ENCODE measurements around the gene DSTN.

Gene DSTN

DNA sequence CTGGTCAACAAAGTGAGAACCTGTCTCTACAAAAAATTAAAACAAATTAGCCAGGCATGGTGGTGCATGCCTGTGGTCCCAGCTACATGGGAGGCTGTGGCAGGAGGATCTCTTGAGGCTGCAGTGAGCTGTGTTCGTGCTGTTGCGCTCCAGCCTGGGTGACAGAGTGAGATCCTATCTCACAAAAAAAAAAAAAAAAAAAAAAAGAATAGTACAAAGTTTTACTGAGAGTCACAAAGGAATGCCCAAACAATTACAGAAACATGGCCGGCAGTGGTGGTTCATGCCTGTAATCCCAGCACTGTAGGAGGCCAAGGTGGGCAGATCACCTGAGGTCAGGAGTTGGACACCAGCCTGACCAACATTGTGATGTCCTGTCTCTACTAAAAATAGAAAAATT, 14.8 kb upstream of the DSTN start:
- no peak for DNase-seq

DNA sequence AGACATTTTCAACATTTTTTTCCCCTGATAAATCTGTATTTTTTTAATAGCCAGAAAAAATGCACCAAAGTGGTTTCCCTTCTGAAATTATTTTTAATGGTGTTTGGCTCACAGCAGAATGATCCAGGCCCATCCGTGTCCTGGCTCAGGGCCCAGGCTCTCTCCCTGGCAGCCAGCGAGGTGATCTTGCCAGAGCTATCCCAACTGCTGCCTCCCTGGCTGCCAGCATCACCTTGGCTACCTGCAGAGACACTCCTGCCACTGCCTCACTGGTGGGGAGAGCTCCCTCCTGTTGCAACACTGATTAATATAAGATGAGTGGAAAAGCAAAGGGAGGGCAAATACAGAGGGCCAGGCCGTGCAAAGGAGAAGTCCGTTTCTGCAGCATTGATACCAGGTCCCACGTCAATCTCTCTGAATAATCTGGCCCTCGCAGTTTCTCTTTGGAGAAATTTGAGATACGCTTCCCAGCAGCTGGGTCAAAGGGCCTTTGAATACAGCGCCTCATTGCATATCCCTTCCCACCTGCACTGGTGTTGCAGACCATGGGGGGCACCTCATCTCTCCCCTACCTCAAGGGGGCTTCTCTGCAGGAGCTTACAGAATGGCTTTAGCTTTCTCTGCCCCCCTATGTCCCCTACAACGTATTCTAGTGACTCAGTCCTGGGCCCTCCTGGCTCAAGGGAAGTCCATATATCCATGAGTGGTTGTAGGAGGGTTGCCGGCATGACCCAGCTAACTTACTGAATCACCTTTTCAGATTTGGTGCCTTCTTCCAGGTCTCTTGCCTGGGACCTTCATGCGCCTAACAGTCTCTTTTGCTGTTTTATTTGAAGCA, 12.8 kb upstream of the DSTN start:
- no peak for DNase-seq

DNA sequence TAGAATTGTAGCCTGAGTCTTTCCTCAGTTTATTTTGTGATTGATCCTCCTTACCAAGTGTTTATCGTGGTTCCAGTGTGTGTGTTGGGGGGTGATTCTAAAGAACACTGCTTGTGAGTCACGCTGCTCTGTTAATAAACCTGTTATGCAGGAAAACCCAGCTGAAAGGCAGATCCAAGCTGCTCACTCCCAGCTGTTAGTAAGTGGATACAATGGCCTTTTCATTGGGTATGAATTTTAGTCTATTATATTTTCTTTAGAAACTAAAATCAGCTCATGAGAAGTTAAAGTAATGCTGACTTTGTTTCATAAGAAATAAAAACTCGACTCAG, 12.2 kb upstream of the DSTN start:
- no peak for DNase-seq

DNA sequence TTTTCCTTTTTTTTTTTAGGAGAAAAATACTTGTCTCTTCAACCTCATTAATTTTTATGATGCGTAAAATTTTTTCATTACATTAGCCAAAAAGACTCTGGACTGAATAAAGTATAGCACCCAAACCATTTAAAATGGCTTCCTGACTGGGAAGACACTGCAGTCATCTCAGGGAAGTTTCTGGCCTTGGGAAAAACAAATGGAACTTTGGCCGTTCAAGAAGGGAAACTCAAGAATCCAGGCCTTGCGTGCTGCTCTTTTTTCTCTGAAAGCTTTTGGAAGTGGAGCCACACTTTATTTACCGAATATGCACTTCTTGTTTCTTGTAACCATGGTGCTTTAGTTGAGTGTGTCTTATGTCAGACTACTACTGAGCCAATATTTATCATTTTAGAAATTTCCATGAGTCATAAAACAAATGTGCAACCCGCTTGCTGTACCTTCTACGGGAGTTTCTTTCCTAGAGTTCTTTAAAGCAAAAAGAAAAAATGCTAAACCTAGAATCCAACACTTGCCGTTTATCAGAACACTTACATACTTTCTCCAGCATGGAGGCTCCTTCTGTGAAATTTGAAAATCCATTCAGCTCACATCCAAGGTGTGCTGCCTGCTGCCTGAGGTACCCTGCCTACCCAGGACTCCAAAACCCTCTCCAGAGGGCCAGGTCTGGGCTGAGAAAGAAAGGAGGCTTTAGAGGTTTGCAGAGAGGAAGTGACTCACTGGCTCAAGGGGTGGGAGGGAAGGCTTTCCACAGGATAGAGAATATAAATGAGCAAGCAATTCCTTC, 11.5 kb upstream of the DSTN start:
- DNase-seq = peak; percentile 64

DNA sequence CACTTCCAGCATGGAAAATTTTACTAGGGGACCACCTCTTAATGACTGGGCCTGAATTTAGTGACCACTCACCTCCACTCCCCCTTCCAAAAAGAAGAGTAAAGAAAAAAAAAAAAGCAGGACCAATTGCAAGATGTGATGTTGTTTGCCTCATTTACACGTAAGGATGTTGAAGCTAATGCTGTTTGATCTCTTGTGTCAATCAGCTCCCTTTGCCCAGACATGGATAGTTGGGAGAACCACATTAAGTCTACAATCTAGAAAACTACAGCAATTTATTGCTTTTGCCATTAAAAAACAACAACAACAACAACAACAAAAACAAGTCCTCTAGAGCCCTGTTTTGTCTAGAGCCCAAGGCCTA, 11.0 kb upstream of the DSTN start:
- DNase-seq = no peak

DNA sequence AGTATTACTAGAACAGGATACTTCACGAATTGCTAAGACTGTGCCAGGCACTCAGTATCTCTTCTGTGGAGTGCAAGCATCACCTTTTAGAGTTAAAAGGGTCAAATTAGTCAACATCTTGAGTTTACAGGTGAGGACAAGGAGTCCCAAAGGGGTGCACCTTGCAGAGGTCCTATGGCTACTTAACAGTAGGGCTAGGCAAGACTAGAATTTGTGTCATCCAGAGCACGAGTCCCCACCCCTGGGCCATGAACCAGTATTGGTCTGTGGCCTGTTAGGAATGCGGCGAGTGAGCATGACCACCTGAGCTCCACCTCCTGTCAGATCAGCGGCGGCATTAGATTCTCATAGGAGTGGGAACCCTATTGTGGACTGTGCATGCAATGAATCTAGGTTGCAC, 10.5 kb upstream of the DSTN start:
- DNase-seq = no peak

DNA sequence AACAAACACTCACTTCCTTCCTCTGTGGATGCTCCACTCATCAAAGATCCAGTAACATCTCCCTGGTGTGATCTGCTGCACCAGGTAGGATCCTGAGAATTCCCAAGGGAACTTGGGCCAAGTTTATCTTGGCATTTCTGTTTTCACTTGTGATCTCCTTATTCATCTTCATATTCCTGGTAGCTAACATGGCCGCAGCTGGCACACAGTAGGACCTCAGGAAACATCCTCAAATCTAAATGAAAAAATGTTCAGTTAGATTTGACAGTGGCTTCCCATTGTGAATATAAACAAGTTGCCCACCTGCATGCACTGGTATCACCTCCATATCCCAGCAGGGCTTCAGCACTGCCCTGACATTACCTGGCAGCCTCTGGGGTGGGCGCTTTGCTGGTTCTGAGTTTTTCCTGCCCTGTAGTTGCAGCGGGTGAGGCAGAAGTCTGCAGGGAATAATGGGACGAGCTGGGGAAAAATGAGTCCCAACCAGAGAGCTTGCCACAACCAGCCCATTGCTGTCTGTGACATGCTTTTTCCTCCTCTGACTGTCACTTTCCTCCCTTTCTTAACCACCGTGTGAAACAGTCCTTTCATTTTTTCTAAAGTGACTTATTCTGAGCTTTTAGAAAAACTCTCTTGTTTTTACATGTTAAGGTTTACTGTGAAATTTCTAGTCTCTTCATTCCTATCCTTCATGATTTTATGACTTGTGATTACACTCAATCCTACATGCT, 9.4 kb upstream of the DSTN start:
- DNase-seq = no peak

DNA sequence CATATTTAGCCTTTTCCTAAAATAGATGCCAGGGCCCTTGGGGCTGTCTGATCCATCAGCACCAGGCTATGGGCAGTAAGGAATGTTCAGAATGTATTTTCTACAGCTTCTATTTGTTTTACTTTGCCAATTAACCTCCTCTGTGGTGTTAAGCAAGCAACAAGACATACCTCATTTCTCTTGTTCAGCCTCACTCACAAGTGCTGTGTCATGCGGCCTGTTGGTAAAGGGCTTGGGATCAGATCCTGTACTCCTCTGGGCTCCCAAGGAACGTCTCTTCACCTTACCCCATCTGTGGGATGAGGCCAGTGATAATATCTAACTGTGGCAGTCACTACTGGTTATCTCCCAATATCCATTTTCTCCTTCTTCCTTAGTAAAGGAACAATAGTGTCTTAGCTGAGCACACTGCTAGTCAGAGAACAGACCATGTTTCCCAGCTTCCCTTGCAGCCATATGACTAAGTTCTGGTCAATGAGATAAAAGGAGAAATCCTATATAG, 7.0 kb upstream of the DSTN start:
- no peak for DNase-seq

DNA sequence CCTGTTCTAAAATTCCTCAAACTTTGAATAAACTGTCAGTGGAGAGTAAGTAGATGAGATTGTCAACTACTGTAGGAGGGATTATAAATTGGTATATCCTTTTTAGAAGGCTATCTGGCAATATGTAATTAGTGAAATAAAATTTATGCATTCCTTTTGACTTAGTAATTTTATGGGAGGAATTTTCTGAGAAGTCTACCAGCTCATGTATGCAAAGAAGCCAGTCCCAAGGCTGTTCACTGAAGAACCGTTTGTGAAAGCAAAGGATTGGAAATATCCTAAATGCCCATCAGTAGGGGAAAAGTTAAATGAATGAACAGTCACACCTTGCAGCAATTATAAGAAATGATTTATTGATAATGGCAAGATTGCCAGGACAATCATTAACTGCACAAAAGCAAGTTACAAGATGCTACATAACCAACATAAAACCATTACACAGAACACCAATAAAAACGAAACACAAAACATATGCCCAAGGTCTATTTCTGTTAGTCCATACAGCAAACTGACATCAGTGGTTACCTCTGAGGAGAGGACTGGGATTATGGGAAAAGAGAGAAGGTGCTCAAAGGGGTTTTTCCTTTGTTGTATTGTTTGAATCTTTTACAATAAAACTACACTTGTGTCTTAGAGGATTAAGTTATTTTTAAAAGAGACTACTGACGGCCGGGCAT, 4.6 kb upstream of the DSTN start:
- no peak for DNase-seq

DNA sequence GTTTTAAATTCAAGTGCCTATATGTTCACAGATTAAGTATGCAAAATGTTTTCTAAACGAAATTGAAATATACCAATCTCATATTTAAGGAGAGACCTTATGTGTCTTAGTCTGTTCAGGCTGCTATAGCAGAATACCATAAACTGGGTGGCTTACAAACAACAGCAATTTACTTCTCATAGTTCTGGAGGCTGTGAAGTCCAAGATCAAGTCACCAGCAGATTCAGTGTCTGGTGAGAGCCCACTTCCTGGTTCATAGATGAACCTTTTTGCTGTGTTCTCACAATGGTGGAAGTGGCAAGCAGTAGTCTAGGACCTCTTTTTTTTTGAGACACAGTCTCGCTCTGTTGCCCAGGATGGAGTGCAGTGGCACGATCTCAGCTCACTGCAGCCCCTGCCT, 3.5 kb upstream of the DSTN start:
- DNase-seq = no peak

DNA sequence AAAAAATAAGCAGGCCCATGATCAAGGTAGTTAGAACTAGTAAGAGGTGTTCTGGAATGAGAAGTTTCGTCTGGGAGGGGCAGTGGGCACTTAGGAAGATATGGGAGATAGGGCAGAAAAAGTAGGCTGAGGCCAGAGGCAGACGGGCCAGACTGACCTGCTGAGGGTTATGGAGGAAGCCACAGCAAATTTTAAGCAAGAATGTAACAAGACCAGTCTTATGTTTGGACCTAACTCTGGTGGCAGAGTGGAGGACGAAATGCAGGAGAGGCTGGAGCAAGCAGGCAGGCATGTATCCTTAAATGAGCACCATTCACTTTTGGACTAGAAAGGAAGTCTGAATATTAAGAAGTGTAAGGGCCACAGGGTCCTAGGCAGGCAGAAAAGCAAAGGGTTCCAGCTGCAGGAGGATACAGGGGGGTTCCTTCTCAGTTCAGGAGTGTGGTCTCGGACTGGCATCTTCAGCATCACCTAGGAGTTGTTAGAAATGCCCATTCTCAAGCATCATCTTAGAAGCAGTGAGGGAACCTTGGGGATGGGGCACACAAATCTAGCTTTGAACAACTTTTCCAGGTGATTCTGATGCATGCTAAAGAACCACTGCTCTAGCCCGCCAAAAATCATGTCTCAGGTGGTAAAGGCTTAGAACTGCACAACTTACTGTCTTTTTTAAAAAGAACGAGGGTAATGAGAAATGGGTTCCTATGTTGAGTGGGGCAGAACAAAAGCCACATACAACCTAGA, 1.7 kb upstream of the DSTN start:
- no peak for DNase-seq

DNA sequence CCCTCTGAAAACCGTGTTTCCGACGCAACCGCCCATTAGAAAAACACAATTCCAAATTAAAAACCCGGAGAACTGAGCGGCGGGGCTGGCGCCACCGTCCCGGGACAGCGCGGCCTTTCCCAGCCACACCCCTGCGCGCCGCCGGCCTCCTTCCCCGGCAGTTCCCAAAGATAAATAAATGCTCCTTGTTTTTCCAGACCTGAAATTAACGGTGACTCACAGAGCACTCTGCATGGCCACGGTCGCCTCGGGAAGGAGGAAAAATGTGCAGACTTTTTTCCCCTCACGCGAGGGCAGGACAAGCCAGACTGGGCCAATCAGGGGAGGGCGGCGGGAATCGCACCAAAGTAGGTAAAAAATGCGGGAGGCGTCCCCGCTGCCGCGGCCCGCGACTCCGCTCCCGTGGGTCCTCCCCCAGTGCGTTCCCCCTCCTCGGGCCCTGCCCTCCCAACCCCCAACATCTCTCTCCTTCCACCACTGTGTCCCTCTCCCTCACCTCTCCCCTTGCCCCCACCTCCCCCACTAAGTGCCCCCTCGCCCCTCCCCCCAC, 828 bp upstream of the DSTN start:
- DNase-seq = no peak

DNA sequence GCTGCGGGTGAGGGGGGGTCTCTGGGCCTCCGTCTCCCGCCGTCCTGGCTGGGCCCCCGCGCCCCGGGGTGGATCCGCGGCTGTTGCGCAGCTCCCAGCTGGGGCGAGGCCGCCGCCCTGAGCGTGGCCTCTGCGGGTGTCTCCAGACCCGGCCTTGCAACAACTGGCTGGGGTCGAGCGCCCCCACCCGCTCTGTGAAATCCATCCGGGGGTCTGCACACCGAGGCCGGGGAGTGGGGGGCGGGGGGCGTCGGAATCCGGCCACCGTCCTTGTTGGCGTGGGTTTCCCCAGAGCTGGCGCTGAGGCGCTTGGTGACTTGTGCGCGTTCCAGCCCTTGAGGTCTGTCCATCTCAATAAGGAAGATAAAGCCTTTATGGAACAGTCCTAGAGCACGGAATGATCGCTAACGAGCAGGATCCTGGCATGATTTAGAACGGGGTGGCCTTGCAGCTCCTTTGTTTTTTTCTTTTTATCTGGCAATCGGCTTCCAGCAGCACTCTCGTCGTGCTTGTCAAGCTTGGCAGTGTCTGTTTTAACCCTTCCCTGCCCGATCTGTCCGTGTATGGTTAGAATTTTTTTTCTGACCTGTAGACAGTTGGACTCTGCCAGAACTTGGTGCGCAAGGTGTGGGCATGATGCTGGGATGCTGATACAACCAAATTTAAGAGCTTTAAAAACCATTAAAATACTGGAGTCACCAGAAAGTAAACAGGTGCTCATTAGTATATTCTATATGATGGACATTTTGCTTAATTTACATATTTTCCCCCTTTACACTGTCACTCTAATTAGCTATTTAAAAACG, 675 bp downstream of the DSTN start:
- peak; percentile 17 for DNase-seq

DNA sequence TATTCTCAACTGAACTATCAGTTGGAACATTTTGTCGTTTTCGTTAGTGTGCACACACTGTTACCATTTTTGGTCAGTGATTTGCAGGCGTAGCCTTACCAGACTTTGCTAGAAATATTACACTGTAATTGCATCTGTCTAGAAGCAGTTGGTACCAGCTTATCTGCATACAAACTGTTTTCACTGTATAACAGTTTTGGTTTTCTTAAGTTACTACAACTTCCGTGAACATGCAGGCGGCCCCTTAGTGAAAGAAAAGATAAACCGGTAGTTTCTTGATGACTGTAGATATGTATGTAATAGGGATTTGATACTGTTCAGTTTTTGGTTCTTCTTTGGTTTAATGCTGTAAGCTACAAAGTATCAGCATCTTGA, 1.3 kb downstream of the DSTN start:
- DNase-seq = no peak

DNA sequence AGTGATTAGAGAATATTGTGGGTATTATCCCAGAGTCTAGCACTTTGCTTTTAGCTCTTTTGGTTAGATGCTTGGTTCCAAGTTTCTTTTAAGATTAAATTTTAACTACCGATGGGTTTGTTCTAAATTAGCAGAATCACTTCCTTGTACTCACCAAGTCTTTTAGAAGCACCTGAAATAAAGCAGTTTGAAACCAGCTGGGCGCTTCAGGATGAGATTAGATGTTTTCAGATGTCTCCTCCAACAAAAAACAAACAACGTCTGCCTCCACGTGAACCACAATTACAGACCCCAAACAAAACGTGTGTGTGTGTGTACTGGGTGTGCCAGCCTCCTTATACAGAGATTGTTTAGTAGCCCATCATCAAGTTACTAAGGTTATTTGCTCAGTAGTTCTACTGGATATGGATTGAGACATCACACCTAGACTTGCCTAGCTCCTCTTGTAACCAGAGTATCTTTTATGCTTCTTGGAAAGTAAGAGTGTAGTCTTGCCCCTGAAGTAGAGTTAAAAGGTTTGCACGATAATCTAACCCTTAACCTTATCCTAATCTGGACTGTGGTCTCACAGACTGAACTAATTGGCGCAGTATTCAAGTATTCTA, 2.3 kb downstream of the DSTN start:
- DNase-seq = no peak

DNA sequence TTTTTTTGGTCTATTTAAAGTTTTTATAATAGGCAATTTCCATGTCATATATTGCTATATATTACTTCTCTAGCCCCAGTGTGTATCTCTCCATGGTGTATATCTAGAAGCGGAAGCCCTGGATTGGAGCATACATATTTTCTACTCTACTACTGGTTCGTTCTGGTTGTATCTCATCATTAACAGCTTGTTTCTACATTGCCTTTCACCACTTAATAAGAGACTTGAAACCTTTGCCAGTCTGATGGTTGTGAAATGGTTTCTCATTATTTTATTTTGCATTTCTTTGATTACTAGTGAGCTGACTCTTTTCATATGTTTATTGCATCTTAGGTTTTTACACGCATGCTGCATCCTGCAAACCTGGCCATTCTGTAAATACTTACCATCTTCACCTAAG, 3.6 kb downstream of the DSTN start:
- no peak for DNase-seq

DNA sequence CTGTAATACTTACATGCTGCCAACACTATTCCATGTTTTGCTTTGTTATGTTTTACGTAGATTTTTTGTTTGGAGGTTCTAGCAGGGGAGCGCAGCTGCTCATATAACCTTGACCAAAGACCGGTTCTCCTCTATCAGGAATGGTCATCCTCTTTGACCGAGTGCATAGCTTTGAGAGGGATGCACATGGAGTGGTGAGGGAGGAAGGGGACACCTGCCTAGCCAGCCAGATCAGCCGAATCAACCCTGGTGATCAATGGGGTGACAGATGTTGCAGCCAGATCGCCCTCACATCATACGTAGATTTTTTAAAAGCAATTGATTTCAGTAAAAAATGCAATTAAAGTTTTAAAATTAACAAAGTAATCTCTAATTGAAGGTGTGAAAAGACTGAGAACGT, 6.3 kb downstream of the DSTN start:
- DNase-seq = no peak

DNA sequence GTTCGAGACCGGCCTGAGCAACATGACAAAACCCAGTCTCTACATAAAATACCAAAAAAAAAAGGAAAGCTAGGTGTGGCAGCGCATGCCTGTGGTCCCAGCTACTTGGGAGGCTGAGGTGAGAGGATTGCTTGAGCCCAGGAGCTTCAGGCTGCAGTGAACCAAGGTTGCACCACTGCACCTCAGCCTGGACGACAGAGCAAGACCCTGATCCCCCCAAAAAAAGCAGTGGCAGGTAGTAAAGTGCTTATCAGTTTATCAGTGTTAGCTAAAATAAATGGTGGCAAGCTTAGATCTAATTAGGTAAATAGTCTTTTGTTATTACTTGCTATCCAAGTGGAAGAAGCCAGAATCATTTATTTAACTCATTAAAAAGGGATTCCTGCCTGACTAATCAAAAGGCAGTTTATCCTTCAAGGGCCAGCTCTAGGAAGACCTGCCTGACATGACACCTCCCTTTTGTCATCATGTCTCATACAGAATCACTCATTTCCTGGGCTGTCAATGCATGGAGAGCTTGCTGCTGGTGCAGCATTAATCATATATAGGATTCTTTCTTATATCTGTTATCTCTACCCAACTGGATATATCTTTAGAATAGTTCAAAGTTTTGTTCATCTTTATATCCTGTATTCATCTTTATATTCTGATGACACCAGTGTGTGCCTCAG, 9.6 kb downstream of the DSTN start:
- no peak for DNase-seq

DNA sequence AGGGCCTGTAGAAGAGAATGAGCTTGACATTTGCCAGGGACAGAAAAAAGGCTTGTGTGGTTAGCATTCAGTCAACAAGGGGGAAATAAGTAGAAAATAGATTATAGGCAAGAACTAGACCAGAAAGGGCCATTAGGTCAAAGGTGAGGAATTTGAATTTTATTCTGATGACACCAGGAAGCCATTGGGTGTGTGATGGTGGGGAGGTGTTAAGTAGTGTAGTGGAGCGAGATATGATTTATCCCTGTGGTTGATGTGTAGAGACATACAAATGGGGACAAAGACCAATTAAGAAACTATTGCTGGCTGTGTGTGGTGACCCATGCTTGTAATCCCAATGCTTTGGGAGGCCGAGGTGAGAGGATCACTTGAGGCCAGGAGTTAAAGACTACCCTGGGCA, 11.0 kb downstream of the DSTN start:
- DNase-seq = no peak

DNA sequence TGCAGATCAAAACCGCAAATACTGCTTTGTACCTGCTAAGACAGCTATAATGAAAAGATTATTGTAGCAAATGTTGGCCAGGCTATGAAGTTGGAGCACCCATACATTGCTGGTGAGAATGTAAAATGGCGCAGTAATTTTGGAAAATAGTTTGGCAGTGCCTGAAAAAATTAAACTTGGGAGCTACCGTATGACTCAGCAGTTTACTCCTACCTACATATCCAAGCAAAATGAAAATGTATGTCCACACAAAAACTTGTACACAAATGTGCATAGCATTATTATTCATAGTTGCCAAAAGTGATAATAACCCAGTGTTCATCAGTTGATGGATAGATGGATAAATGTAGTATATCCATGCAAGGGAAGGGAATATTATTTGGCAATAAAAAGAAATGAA, 13.3 kb downstream of the DSTN start:
- no peak for DNase-seq
